ENCODE data around the gene SCN8A.

SCN8A gene

DNA sequence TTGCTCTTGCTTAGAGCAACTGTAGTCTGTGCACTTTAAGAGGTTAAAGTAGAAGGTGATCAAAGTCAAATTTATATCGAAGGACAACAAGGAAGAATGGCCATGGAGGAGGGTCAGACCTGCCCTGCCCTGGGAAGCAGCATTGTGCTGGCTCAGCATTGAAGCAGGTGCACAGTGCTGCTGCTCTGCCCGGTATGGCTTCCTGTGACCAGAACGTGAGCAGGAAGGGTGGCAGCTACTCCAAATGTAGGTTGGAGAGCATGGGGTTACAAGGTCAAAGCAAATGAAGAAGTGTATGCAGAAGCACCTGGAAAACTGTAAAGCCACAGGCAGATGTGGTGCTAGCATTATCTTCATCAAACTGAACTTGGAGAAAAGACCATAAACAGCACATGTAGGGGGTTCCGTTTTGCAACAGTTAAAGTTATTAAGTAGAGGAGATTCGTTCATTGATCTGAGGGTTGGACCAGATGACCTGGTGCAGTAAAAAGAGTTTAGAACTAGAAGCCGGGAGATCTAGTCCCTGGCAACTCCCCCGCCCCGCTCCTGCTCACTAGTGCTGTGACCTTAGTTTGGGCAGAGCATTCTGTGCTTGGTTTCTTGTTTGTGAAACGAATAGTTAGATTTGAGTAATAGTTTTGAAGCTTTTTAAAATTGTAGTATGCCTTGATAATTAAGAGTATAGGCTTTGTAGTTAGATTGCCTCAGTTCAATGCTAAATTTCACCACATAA is 84.2 kb downstream of the SCN8A start:
- no peak for DNase-seq

DNA sequence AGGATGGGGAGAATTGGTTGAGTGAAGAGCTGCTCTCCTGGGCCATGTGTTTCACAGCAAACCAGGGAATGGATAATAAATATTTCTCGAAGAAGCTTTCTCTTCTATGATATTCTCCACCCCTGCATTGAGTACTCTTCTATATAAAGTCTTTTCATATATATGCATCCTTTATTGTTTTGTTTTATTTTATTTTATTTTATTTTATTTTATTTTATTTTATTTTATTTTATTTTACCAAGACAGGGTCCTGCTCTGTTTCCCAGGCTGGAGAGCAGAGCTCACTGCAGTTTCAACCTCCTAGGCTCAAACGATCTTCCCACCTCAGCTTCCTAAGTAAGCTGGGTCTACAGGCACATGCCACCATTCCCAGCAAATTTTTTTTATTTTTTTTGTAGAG is 85.8 kb downstream of the SCN8A start:
- DNase-seq = no peak

DNA sequence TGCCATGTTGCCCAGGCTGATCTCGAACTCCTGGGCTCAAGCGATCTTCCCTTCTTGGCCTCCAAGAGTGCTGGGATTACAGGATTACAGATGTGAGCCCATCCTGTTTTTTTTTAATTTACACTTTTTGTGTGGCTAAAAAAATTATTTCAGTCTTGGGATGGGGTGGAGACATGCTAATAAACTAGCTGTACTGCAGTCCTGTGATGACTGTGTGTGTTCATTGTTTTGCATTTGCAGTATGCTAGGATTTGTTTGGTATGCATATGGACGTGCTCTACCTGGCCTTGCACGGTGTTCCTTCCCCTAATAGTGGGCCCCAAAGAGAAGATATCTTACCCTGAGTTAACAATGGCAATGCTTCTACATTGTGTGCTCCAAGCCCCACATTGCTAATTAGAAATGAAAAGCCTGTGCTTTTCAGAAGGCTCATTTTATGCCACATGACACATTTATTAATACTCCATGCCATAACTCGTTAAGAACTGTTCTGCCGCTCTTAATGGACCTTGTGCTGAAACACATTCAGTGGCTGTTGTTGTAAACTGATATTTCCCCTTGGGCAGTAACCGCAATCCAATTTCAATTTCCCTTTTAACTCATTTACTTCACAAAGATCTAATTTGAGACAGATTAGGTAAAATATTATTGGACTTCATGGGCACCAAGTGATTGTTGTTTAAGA is 86.4 kb downstream of the SCN8A start:
- DNase-seq = no peak

DNA sequence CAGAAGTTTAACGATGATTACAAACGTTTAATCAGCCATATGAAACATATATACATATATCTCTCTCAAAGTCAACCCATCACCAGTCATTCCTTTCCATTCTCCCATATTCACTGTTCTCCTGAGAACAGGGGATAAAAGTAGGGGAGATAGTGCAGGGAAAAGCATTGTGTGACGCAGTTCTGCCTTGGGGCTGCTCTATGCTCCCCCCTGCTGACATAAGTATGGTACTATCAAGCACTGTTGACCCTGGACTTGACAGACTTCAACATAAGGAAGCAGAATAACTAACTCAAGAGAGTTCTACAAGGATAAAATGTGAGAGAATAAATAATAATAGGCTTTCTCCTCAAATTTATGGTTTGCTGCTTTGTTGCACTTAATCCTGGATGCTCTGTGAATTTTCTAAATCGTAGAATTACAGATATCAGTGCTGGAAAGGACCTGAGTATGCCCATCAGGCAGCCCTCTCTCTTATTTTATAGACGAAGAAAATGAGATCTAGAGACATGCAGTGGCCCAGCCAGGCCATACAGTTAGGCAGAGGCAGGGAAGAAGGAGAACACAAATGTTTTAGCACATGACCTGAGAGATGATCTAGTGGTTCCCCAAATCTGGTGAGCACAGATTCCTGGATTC is 87.2 kb downstream of the SCN8A start:
- no peak for DNase-seq

DNA sequence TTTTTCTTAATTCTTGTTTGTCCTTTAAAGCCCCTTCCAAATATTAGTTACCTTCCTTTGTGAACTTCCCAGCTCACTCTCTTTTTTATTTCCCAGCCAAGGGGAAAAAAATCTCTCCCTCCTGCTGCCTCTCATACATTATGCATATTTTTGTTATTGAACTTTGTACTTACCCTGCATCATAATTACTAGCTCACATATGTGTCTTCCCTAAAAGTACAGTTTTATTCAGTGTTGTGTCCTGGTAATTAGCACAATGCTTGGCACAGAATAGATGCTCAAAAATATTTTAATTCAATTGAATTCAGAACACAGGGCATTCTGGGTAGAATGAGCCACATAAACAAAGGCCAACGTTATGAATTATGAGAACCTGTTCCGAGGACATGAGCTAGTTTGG is 91.9 kb downstream of the SCN8A start:
- DNase-seq = no peak

DNA sequence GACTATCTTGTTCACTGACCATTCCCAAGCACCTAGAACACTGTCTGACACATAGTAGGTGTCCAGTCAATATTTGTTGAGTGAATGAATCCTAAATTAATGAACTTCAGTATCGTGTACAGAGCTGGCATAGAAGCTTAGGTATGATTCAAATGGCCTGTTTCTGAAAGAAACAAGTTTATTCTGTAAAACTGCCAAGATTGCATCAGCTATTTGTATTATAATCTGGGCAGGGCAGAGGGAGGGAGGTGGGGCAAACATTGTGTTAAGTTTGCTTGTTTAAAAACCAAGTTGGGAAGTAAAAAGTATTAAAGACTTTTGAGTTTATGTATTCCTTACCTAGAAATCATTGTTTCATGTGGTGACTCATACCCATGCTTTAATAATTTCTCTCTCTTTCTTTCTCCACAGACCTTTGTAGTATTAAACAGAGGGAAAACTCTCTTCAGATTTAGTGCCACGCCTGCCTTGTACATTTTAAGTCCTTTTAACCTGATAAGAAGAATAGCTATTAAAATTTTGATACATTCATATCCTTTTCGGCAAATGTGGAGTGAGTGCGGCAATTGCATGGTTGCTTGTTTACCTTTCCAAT is 92.8 kb downstream of the SCN8A start:
- no peak for DNase-seq

DNA sequence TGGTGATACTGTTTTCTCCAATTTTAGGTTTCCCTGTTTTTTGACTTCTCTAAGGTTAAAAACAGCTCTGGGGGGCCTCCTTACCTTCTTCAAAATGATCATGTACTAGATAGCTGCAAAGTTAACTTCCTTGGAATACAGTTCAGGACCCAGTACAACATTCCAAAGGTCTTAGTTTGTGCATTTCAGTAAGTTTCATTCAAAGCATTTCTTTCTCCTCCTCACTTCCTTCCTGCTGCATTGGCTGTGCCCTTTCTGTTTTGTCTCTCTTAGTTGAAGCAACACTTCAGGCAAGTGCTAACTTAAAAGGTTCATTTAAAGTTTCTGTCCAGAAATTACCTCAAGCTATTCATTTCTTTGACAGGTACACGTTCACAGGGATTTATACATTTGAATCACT is 95.7 kb downstream of the SCN8A start:
- no peak for DNase-seq

DNA sequence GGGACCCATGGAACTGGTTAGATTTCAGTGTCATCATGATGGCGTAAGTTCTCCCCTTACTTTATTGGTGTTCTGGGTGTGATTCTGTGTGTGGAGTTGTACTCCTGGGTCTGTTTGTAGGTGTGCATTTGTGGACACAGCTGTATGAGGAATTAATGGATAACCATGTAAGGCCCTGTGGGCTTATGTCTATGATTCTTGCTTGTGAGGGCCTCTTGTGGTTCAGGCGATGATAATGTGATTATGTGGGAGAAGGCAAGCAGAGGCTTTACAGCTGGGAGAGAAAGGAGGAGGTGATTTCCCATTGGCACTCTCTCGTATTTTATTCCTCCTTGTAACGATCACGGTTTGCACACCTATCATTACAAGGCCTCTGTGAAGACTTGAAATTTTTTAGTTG is 96.1 kb downstream of the SCN8A start:
- no peak for DNase-seq

DNA sequence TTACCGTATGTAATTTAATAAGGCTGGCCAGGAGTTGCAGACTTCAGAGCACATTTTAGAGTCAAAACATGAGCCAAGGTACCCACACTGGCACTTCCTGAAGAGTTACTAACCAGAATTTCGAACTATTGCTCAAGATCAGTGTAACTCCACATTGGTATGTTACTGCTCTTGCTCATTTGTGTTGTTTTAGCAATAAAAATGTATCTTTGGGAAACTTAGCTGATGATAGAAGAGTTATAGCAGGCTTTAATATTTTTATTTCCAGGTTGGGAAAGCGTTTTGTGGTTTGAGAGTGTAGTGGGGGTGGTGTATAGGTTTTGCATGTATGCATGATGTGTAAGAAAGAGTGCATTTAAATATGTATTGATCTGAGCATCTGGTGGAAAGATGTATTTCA is 96.6 kb downstream of the SCN8A start:
- no peak for DNase-seq

DNA sequence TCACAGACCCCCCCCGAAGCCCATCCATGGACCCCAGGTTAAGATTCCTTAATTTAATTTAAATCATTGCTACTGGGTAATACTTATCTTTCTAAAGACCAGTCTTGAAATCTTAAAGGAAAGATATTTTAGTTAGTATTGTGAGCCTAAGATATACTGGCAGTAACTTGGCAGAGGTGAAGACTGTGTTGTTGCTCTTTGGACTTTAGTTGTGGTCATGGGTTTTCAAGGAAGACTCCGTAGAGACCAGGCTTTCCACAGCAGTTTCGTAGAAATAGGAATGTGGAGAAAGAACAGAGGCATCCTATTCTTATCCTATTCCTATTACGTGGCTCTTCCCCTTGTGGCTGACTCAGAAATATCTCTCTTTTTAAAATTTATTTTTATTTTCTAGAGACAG is 99.0 kb downstream of the SCN8A start:
- DNase-seq = no peak

DNA sequence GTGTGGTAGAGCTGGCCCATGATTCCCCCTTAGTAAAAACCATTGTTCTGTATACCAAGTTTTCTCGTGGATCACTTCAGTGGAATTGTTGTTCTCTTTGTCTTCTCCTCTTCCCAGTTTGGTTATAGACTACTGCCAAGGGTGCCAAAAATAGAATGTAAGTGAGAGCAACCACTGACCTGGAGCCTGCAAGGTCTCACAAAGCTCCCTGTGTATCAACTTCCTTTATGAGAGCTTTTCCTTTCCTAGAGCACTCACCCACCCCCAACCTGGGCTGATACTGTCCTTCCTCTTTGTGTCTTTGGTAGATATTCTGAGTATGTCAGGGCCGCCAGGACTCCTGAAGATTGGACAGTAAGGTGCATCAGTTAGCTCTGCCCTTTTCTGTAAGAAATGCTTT is 101.0 kb downstream of the SCN8A start:
- no peak for DNase-seq

DNA sequence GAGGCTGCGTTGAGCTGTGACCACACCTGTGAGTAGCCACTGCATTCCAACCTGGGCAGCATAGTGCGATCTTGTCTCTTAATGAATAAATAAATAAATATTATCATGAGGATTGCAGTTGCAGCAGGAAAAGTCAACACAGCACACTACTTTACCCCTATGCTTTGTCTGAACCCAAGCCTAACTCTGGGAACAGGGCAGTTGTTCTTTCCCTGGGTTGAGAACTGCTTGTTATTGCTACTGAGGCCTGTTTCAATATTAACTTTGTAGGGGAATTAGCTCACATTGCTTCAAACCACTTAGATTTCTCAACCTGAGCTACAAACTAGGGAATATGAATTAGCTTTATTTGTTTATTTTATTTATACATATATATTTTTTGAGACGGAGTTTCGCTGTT is 102.5 kb downstream of the SCN8A start:
- DNase-seq = no peak

DNA sequence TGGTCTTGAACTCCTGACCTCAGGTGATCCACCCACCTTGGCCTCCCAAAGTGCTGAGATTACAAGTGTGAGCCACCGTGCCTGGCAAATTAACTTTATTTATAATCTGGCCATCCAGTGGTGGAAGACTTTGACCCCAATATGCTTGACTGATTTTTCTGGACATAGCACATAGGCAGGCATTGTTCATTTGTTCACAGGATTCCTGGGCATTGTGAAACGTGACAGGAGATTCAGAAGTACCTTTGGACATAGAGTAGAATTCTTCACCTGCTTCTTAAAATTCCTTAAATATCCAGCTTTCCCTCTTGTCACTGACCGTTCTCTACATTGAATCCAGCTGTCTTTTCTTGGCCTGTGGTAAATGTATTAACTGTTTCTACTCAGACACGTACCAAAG is 103.1 kb downstream of the SCN8A start:
- DNase-seq = no peak

DNA sequence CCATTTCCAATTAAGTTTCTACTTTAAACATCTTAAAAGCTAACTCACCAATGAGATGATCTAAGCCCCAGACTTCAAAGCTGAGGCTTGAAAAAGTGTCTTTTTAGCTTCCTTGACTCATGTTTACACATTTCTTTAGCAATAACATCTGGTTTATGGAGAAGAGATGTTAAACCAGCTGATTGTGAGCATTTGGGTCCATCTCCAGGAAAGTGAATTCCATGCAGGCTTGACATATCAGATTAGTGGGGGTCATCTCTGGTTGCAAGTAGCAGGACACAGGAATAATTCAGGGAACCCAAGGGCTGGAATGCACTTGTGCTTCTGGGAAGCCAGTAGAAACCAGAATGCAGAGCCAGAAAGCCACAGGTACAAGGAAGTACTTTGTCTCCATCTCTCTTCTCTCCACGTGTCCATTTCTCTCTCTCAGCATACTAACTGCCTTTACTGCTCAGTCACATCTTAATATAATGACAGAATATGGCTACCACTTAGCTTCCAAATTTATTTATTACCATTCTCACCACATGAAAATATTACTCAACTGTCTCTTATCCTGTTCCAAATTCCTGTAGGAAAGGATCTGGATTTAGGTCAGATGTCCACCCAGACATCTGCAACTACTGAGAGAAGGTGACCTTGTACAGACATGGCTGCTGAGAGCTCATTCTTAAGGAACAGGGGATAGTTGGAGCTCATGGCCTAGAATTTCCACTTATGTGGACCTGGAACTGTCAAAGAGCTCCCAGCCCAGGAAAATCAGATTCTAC is 104.4 kb downstream of the SCN8A start:
- DNase-seq = no peak

DNA sequence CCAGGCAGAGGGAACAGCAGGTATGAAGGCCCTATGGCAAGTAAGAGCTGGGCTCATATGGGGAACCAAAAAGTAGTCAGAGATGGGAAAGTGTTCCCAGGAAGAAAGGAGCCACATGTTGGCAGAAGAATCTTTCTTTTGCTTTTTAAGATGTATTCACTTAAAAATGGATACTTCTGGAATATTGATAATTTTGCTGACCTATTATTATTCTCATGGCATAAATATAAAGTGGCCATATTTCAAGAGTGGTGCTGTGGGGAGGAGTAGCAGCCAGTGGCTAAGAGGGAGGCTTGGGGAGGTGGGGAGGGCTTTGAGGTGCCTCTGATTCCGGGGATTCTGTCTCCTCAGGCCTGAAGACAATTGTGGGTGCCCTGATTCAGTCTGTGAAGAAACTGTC is 108.2 kb downstream of the SCN8A start:
- no peak for DNase-seq

DNA sequence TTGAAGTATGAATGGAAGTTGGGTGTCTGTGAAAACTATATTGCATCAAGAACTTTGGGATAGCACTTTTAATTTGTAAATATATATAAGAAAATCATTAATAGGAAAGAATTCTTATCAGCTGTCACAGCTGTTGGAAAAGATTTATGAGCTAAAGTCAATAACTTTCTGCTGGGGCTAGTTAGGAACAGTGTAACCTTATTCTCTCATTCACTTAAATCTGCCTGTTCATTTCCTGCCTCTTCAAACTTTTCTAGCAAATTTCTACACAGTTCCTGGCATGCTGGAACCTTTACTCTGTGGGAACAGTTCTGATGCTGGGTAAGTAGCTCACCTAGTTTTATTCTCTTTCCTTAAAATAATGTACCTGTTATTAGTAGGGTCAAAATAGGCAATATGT is 109.9 kb downstream of the SCN8A start:
- DNase-seq = no peak

DNA sequence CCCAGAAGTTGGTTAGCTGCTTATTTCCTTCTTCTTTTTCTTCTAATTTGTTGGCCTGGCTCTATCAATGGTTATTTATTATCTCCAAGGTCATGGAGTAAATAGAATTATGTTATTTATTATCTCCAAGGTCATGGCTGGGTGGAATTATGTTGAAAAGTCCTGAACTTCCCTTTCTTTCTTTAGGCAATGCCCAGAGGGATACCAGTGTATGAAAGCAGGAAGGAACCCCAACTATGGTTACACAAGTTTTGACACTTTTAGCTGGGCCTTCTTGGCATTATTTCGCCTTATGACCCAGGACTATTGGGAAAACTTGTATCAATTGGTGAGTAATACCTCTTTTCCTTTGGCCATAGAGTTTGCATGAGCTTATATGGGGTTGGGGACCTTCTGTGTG is 111.6 kb downstream of the SCN8A start:
- no peak for DNase-seq

DNA sequence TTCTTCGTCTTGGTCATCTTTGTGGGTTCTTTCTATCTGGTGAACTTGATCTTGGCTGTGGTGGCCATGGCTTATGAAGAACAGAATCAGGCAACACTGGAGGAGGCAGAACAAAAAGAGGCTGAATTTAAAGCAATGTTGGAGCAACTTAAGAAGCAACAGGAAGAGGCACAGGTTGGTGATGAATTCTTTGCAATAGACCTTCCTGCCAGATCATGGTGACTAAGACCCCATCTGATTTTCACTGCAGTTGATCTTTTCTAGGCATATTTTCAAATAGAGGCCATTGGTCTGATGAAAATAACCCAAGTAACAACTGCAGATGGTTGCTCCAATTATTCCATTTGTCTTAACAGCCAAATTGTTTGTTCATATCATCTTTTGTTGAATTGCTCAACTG is 114.4 kb downstream of the SCN8A start:
- no peak for DNase-seq

DNA sequence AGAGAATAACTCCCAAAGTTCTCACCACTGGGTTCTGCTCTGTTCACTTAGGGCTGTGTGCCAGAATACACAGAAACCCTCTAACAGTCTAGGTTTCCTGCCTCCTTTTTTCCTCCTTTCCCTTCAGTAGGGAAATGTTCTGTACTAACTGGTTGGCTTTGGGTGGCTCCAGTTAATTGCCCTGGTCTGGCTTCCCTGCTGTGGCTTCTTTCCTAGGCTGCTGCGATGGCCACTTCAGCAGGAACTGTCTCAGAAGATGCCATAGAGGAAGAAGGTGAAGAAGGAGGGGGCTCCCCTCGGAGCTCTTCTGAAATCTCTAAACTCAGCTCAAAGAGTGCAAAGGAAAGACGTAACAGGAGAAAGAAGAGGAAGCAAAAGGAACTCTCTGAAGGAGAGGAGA is 115.2 kb downstream of the SCN8A start:
- DNase-seq = no peak

DNA sequence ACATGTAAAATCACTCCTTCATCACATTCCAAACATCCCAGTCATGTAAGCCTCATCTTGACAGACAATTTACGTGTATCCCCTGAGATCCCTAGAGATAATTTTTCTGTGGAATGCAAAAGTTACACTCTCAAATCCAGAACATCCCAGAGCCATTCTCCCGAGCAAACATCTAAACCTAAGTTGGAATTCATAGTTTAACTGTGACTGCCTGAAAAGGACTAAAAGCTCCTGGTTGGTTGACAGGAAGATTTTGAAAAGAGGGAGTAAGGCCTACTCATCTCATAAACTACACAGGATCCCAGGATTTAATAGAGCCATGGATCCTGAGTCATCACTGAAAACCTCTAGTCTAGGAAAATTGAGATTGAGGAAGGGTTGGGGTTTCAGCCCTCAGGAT is 123.6 kb downstream of the SCN8A start:
- DNase-seq = no peak

DNA sequence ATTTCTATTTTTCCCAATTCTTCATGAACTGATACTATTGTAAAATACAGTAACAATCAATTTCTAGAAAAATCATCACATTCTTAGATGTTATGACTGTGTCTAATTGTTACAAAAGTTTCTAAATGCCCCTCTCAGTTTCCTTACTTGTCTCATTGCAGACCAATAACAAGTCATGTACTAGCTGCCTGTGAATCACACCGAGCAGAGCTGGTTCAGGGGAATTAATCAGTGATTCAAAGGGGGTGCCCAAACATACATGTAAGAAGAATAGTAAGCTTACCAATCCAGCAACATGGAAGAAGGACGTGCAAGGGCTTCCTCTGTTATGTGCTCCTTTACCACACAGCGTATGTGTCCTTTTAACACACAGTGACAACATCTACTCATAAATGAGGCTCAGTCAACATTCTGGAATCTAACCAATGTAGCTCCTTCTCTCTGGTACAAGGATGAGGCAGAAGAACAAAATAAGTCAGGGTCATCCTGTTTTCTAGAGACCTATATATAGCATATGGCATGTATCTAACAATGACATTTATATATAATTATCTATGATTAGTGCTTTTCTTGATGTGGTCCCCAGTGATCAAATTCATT is 126.4 kb downstream of the SCN8A start:
- DNase-seq = no peak

DNA sequence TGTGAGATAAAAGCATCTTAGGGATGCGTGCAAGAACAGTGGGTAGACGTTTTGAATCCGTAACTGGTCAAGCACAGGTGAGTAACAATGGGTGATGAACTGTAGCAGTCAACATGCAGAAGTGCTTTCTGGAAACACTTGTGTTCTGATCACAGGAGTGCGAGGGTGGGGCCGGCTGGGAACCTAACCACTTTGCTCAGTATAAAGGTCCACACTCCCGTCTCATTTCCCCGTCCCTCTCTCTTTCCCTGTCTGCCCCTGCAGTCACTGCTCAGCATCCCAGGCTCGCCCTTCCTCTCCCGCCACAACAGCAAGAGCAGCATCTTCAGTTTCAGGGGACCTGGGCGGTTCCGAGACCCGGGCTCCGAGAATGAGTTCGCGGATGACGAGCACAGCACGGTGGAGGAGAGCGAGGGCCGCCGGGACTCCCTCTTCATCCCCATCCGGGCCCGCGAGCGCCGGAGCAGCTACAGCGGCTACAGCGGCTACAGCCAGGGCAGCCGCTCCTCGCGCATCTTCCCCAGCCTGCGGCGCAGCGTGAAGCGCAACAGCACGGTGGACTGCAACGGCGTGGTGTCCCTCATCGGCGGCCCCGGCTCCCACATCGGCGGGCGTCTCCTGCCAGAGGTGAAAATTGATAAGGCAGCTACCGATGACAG is 130.4 kb downstream of the SCN8A start:
- DNase-seq = no peak

Measured in cortex of kidney (tissue), 1 donor.